ENCODE measurements around the gene PDE6C.
A peak's percentile ranks its signal among the peaks of the same experiment; 100 is the strongest.
"Not testable (repeated sequence)": the region's sequence is repeated elsewhere in the genome, so short reads cannot be mapped to it uniquely, and the experiment has no call there.

The PDE6C gene

GRCh38 chr10:93696582-93696981 is 84.2 kb downstream of the PDE6C start:
- H3K27me3 Mint-ChIP-seq, H3K27ac Mint-ChIP-seq, ATAC-seq, H3K4me3 Mint-ChIP-seq, H3K4me1 Mint-ChIP-seq, H3K9me3 Mint-ChIP-seq: not testable (repeated sequence)
- peaks cover 40% of the 10 kb centered on the region for H3K36me3 Mint-ChIP-seq

GRCh38 chr10:93697207-93697606 is 84.9 kb downstream of the PDE6C start:
- no peaks in the 10 kb centered on the region for H3K27me3 Mint-ChIP-seq
- peaks cover 40% of the 10 kb centered on the region for H3K36me3 Mint-ChIP-seq
- H3K4me3 Mint-ChIP-seq: no peak overlapping the region
- H3K27ac Mint-ChIP-seq: no peak overlapping the region
- no peaks in the 10 kb centered on the region for H3K9me3 Mint-ChIP-seq
- H3K4me1 Mint-ChIP-seq: no peaks in the 10 kb centered on the region
- ATAC-seq: no peak

DNA sequence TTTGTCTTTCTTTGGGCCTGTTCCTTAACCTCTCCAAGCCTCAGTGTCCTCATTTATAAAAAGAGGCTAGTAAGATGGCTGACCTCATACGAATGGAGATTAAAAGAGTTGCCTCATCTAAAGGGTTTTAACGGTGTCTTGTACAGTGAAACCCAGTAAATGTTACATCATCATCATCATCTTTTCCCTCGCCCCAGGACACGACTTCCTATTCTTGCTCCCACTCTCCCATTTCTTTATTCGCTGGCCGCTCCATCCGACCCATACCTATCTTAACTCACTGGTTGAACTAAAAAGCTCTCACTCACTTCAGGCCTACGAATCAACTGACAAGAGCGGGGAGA is 89.5 kb downstream of the PDE6C start:
- Mint-ChIP-seq H3K27me3 (no peaks in the 10 kb centered on the region), H3K4me3 (no peak overlapping the region), H3K4me1 (peaks cover 8% of the 10 kb centered on the region), H3K27ac (no peak overlapping the region), H3K36me3 (peaks cover 14% of the 10 kb centered on the region), H3K9me3 (no peaks in the 10 kb centered on the region)
- peak; percentile 52 for ATAC-seq

DNA sequence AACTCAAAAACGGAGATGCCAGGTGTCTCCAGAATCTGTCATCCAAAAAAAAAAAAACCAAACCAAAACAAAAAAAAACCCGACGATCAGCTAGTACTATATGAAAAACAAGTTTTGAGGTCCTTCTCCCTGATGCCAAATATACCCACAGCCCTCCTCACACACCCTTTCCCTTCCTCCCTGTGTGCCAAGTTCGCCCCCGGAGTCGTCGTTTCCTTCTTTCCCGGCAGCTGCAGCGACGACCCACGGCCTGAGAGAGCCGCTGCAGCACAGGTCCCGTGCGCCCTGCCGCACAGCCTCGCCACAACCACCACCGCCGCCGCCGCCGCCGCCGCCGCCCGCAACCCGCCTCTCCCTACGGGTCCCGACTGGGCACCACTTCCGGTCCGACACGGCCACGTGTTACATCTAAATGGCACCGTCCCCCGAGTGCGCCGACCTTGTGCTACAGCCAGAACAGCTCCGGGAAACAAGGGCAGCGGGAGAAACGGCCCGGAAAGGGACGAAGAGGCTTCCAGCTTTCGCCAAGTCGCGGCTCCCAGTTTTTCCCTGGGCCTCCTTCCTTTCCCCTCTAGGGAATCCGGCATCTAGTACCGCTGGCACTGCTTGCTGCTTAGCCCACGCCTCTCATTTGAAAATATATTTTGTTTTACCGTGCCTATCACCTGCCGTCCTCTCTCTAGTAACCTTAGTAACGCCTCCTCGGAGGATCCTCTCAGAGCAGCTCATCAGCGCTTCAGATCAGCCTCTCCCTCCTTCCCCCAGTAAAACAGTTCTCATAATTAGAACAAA is 90.1 kb downstream of the PDE6C start, which contains the start of gene FRA10AC1:
TSS of gene FRA10AC1 (minus strand) at position 383 of the 792 bp plus-strand sequence. CDS start 2,486 bp downstream, outside the sequence.
- Mint-ChIP-seq H3K27ac (no peak within 1 kb of the TSS), H3K27me3 (no peaks in the 10 kb centered on the region), H3K9me3 (no peaks in the 10 kb centered on the region), H3K4me3 (no peak within 1 kb of the TSS), H3K36me3 (peaks cover 9% of the 10 kb centered on the region), H3K4me1 (peaks cover 14% of the 10 kb centered on the region)
- ATAC-seq: peak; percentile 94

- peaks cover 21% of the 10 kb centered on the region for H3K4me1 Mint-ChIP-seq
- H3K36me3 Mint-ChIP-seq: peaks cover 6% of the 10 kb centered on the region
- no peak overlapping the region for H3K4me3 Mint-ChIP-seq
- ATAC-seq: no peak
- no peaks in the 10 kb centered on the region for H3K9me3 Mint-ChIP-seq
- no peaks in the 10 kb centered on the region for H3K27me3 Mint-ChIP-seq
- no peak overlapping the region for H3K27ac Mint-ChIP-seq
Observed at GRCh38 chr10:93703066-93703465, 90.7 kb downstream of the PDE6C start.

- peaks cover 22% of the 10 kb centered on the region for H3K4me1 Mint-ChIP-seq
- H3K36me3 Mint-ChIP-seq: peaks cover 6% of the 10 kb centered on the region
- no peak for ATAC-seq
- H3K27ac Mint-ChIP-seq: no peak overlapping the region
- no peaks in the 10 kb centered on the region for H3K27me3 Mint-ChIP-seq
- H3K4me3 Mint-ChIP-seq: peak overlapping the region; percentile 40
- no peaks in the 10 kb centered on the region for H3K9me3 Mint-ChIP-seq
Observed at GRCh38 chr10:93703841-93704240, 91.5 kb downstream of the PDE6C start.

DNA sequence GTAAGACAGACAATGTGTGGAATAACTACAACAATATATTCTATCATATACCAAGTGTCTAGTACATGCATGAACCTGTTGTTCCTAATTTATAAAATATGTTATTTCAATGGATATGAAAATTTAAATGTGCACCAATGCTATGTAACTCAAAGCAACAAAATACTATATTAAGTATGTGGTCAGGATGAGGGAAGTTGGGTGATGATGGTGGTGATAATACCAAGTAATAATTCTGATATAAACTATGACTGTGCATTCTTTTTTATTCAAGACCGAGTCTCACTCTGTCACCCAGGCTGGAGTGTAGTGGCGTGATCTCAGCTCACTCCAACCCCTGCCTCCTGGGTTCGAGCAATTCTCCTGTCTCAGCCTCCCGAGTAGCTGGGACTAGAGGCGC is 92.1 kb downstream of the PDE6C start:
- H3K4me3 Mint-ChIP-seq: no peak overlapping the region
- no peak overlapping the region for H3K27ac Mint-ChIP-seq
- no peaks in the 10 kb centered on the region for H3K9me3 Mint-ChIP-seq
- H3K4me1 Mint-ChIP-seq: peaks cover 22% of the 10 kb centered on the region
- H3K36me3 Mint-ChIP-seq: peaks cover 3% of the 10 kb centered on the region
- H3K27me3 Mint-ChIP-seq: no peaks in the 10 kb centered on the region
- no peak for ATAC-seq

DNA sequence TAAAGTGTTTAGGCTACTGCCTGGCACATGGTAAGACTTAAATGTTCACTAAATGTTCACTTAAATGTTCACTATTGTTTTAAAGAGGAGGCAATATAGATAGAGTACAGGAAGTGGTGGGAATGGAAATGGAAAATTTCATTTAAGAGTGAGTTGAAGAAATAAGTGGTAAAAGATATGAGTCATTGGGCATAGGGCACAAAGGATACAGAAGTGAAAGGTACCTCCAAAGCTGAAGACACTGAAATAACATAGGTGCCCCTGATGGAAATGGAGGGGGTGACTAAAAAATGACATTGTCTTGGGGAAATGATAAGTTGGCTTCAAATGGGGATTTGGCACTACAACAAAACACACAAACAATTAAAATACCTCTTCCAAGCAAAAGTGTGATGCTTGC is 95.3 kb downstream of the PDE6C start:
- Mint-ChIP-seq H3K27me3 (no peaks in the 10 kb centered on the region), H3K36me3 (no peaks in the 10 kb centered on the region), H3K4me3 (no peak overlapping the region), H3K27ac (no peak overlapping the region), H3K9me3 (no peaks in the 10 kb centered on the region), H3K4me1 (peaks cover 22% of the 10 kb centered on the region)
- ATAC-seq: peak; percentile 57

DNA sequence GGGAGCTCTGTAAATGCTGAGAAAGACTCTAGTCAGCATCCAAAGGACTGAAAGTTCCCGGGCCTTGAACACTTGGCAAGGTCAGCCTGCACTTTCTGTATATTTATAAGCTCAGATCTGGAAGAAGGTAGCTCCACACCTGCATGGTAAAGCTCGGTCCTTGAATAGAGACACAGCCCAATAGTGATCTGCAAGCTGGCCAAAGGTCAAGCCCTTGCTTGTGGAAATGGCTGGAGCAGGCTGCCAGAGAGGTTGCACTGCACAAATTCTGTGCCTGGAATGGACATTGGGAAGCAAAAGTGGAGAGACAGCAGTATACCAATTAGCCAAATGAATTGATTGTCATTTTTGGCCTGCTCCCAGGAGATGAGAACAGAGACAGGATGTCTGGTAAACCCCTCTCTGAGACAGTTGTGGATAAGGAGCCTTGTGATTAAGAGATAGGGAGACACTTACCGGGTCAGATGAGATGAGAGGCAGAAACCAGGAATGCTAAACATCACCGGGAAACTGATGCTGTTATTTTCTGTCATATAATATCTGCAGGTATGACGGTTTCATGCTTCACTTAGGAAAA is 98.1 kb downstream of the PDE6C start:
- Mint-ChIP-seq H3K4me1 (peaks cover 26% of the 10 kb centered on the region), H3K9me3 (no peaks in the 10 kb centered on the region), H3K36me3 (no peaks in the 10 kb centered on the region), H3K4me3 (no peak overlapping the region), H3K27me3 (no peaks in the 10 kb centered on the region), H3K27ac (no peak overlapping the region)
- ATAC-seq: no peak

GRCh38 chr10:93711891-93712290 is 99.6 kb downstream of the PDE6C start:
- Mint-ChIP-seq H3K27me3 (no peaks in the 10 kb centered on the region), H3K4me3 (no peak overlapping the region), H3K9me3 (no peaks in the 10 kb centered on the region), H3K4me1 (peaks cover 38% of the 10 kb centered on the region), H3K27ac (no peak overlapping the region), H3K36me3 (no peaks in the 10 kb centered on the region)
- ATAC-seq: no peak

DNA sequence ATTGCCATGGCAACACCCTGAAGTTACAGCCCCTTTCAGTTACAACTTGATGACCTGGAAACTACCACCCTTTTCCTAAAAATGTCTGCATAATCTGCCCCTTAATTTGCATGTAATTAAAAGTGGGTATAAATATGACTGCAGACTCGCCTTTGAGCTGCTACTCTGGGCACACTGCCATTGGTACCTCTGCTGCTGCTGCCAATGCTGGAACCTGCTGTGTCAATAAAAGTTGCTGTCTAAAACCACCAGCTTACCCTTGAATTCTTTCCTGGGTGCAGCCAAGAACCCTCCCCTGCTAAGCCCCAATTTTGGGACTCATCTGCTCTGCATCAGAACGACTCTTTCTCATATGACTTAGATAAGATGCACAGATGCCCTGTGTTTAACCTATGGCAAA is 100.3 kb downstream of the PDE6C start:
- H3K27me3 Mint-ChIP-seq: no peaks in the 10 kb centered on the region
- H3K9me3 Mint-ChIP-seq: no peaks in the 10 kb centered on the region
- H3K4me3 Mint-ChIP-seq: no peak overlapping the region
- ATAC-seq: no peak
- peaks cover 31% of the 10 kb centered on the region for H3K4me1 Mint-ChIP-seq
- no peaks in the 10 kb centered on the region for H3K36me3 Mint-ChIP-seq
- no peak overlapping the region for H3K27ac Mint-ChIP-seq

- peak overlapping the region; percentile 1 for H3K4me3 Mint-ChIP-seq
- peak; percentile 93 for ATAC-seq
- peak overlapping the region; percentile 38 for H3K27ac Mint-ChIP-seq
- peaks cover 8% of the 10 kb centered on the region for H3K27me3 Mint-ChIP-seq
- H3K4me1 Mint-ChIP-seq: peaks cover 38% of the 10 kb centered on the region
- no peaks in the 10 kb centered on the region for H3K36me3 Mint-ChIP-seq
- H3K9me3 Mint-ChIP-seq: no peaks in the 10 kb centered on the region
Observed at GRCh38 chr10:93715345-93715744, 103.0 kb downstream of the PDE6C start.
